HepG2 (cell line): ENCODE results near the gene C1QL4. TPM values are rescaled to one million over a fixed set of nuclear protein-coding genes. Genes with fewer than 3 reads are reported as not detected.

Experiments used
- CHCHD3 ChIP-seq: sonication (generic); formaldehyde crosslinking; IDR thresholded peaks from 2 replicates; pipeline ENCODE4 v1.8.0; 2022; ENCODE audit warnings: mild to moderate bottlenecking, missing genetic modification reagents, moderate library complexity
- ETV6 ChIP-seq: sonication (generic); formaldehyde crosslinking; conservative IDR thresholded peaks from 2 replicates; pipeline ENCODE4 v1.4.0; 2020; ENCODE audit warnings: missing genetic modification reagents
- FIP1L1 ChIP-seq: fragments of 200-400 bp; formaldehyde crosslinking; IDR thresholded peaks from 2 replicates; pipeline ENCODE4 v1.6.1; 2018; ENCODE audit warnings: low read depth, mild to moderate bottlenecking, low read length, moderate library complexity, borderline replicate concordance; ENCODE audit not compliant: insufficient read depth
- KDM6A ChIP-seq: IDR thresholded peaks from 2 replicates; pipeline ENCODE4 v1.6.1; 2016; ENCODE audit warnings: low read depth
- NFKBIZ ChIP-seq: IDR thresholded peaks from 2 replicates; pipeline ENCODE4 v1.6.1; 2018; ENCODE audit warnings: missing genetic modification reagents, missing compliant biosample characterization
- SRY ChIP-seq: sonication (generic); formaldehyde crosslinking; IDR thresholded peaks from 2 replicates; pipeline ENCODE4 v1.8.0; 2022; ENCODE audit warnings: mild to moderate bottlenecking, missing genetic modification reagents
- ZNF251 ChIP-seq: sonication (generic); formaldehyde crosslinking; IDR thresholded peaks from 2 replicates; pipeline ENCODE4 v1.9.0; 2021; ENCODE audit warnings: mild to moderate bottlenecking, missing genetic modification reagents
- ZNF660 ChIP-seq: sonication (generic); formaldehyde crosslinking; IDR thresholded peaks from 2 replicates; pipeline ENCODE4 v1.5.1; 2020; ENCODE audit warnings: mild to moderate bottlenecking, low read depth, missing genetic modification reagents, borderline replicate concordance
- ZNF713 ChIP-seq: sonication (generic); formaldehyde crosslinking; IDR thresholded peaks from 2 replicates; pipeline ENCODE4 v1.4.0; 2020; ENCODE audit warnings: mild to moderate bottlenecking, missing genetic modification reagents
- ZNF816 ChIP-seq: sonication (generic); formaldehyde crosslinking; IDR thresholded peaks from 2 replicates; pipeline ENCODE4 v1.8.0; 2022; ENCODE audit warnings: missing genetic modification reagents, mild to moderate bottlenecking, borderline replicate concordance
- polyA plus RNA-seq, 8 experiments: library from polyadenylated mRNA; depleted of rRNA in 3 of 8; stranded (reverse) in 7 of 8; unstranded in 1 of 8; fragments of >200 nt; fragmentation: Illumina TruSeq in 4 of 8; extraction: Trizol in 4 of 8; gene quantifications; 2 replicates each; pipeline versions ENCODE4 v1.2.1 to v1.2.3, GENCODE V29; 2011 to 2016; ENCODE audit warnings: low read depth in 4 of 8, missing spikeins in 1 of 8, mixed read lengths in 1 of 8; ENCODE audit not compliant: insufficient read depth in 1 of 8
- total RNA-seq, 5 experiments: library from RNA; depleted of rRNA; stranded (reverse); fragments of >200 nt; fragmentation: Illumina TruSeq; extraction: Trizol; gene quantifications; 2 replicates each; pipeline ENCODE4 v1.2.3, GENCODE V29; 2016; ENCODE audit warnings: low read depth in 1 of 5
- TF ChIP-seq, protein P1 (sequence below): sonication (generic); formaldehyde crosslinking; IDR thresholded peaks from 2 replicates; pipeline ENCODE4 v1.8.1; 2023; ENCODE audit warnings: mild to moderate bottlenecking, missing genetic modification reagents
- TF ChIP-seq, protein P2 (sequence below): sonication (generic); formaldehyde crosslinking; IDR thresholded peaks from 2 replicates; pipeline ENCODE4 v1.5.0; 2020; ENCODE audit warnings: missing genetic modification reagents
- TF ChIP-seq, protein P3 (sequence below): sonication (generic); formaldehyde crosslinking; IDR thresholded peaks from 2 replicates; pipeline ENCODE4 v1.8.0; 2022; ENCODE audit warnings: missing genetic modification reagents, mild to moderate bottlenecking, inconsistent platforms, borderline replicate concordance
- TF ChIP-seq, protein P4 (sequence below): sonication (generic); formaldehyde crosslinking; conservative IDR thresholded peaks from 2 replicates; pipeline ENCODE4 v1.8.1; 2023; ENCODE audit warnings: missing genetic modification reagents
- TF ChIP-seq, protein P5 (sequence below), 2 experiments: sonication (generic) in 1 of 2; formaldehyde crosslinking in 1 of 2; IDR thresholded peaks; 2 replicates each; pipeline versions ENCODE4 v1.4.0 to v1.6.1; 2016 to 2020; ENCODE audit warnings: borderline replicate concordance in 1 of 2, low read depth in 1 of 2, mild to moderate bottlenecking in 1 of 2, missing genetic modification reagents in 1 of 2

C1QL4 gene
- total and polyA plus RNA-seq, 2 of the 13 experiments (the other 11 are each of a cell fraction or from before 2014, with no cell fraction given): 0.03 TPM; not detected in 1

DNA sequence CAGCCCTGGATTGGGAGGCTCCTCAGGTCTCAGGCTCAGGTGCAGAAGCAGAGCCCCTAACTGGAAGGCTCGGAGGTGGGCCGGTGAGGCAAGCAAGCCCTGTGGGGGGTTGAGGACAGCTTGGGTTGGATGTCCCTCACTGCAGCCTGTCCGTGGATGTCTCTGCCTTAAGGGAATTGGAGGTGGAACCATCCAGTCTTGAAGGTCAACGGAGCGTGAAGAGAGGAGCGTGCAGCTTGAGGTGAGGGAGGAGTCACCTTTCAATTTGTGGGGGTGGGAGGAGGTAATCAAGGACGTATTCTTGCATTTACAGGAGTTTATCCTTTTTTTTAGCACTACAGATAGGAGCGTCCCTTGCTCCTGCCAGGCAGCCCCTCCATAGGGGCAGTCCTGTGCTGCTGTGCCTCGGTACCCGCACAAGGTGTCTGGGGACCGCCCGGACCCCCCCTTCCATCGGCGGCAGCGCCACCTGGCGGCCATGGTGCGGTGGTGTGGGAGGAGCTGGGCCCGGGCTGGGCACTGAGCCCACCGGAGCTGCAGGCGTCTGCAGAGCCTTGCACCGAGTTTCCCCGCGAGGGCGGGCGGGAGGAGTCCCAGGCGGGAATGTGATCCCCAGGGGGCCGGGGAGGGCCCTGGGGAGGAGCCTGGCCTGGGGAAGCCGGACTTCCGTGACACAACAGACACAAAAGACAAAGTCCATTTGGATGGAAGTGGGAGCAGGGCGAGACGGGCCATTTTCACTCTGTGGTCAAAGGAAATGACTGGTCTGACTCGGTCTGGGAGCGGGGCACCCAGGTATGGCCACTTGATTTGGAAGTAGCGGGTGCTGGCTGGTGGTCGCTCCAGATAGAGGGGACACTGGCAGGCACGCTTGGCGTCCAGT, 10.6 kb upstream of the C1QL4 start (continued):
- TF ChIP-seq, protein P1, sequence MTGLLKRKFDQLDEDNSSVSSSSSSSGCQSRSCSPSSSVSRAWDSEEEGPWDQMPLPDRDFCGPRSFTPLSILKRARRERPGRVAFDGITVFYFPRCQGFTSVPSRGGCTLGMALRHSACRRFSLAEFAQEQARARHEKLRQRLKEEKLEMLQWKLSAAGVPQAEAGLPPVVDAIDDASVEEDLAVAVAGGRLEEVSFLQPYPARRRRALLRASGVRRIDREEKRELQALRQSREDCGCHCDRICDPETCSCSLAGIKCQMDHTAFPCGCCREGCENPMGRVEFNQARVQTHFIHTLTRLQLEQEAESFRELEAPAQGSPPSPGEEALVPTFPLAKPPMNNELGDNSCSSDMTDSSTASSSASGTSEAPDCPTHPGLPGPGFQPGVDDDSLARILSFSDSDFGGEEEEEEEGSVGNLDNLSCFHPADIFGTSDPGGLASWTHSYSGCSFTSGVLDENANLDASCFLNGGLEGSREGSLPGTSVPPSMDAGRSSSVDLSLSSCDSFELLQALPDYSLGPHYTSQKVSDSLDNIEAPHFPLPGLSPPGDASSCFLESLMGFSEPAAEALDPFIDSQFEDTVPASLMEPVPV: peak; percentile 90
- TF ChIP-seq, protein P2, sequence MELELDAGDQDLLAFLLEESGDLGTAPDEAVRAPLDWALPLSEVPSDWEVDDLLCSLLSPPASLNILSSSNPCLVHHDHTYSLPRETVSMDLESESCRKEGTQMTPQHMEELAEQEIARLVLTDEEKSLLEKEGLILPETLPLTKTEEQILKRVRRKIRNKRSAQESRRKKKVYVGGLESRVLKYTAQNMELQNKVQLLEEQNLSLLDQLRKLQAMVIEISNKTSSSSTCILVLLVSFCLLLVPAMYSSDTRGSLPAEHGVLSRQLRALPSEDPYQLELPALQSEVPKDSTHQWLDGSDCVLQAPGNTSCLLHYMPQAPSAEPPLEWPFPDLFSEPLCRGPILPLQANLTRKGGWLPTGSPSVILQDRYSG (CRISPR knock-in tag): peak; percentile 81; the same call in 1 of the 2 replicates
- TF ChIP-seq, protein P3, sequence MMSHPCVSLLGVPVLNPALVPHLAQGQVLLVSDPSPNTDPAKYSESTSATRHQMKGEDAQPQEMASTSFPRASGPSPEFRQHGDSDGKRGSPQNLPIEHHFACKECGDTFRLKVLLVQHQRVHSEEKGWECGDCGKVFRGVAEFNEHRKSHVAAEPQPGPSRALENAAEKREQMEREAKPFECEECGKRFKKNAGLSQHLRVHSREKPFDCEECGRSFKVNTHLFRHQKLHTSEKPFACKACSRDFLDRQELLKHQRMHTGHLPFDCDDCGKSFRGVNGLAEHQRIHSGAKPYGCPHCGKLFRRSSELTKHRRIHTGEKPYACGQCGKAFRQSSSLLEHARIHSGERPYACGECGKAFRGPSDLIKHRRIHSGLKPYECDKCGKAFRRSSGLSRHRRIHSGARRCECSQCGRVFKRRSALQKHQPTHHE: peak; percentile 77
- TF ChIP-seq ZNF251 (no peak), FIP1L1 (no peak), ZNF816 (CRISPR knock-in tag) (peak; percentile 95), NFKBIZ (CRISPR knock-in tag) (peak; percentile 66; the same call in 1 of the 2 replicates), ZNF660 (CRISPR knock-in tag) (no peak), SRY (CRISPR knock-in tag) (no peak; the same call in 1 of the 2 replicates), ZNF713 (CRISPR knock-in tag) (0 out of 2 replicates have a peak, but pooled peaks have one; percentile 64), ETV6 (CRISPR knock-in tag) (peak; percentile 76; the same call in 1 of the 2 replicates), KDM6A (CRISPR knock-in tag) (peak; percentile 64; the same call in 1 of the 2 replicates), CHCHD3 (CRISPR knock-in tag) (no peak)
- TF ChIP-seq, protein P4, sequence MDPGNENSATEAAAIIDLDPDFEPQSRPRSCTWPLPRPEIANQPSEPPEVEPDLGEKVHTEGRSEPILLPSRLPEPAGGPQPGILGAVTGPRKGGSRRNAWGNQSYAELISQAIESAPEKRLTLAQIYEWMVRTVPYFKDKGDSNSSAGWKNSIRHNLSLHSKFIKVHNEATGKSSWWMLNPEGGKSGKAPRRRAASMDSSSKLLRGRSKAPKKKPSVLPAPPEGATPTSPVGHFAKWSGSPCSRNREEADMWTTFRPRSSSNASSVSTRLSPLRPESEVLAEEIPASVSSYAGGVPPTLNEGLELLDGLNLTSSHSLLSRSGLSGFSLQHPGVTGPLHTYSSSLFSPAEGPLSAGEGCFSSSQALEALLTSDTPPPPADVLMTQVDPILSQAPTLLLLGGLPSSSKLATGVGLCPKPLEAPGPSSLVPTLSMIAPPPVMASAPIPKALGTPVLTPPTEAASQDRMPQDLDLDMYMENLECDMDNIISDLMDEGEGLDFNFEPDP (CRISPR knock-in tag): no peak
- TF ChIP-seq, protein P5, sequence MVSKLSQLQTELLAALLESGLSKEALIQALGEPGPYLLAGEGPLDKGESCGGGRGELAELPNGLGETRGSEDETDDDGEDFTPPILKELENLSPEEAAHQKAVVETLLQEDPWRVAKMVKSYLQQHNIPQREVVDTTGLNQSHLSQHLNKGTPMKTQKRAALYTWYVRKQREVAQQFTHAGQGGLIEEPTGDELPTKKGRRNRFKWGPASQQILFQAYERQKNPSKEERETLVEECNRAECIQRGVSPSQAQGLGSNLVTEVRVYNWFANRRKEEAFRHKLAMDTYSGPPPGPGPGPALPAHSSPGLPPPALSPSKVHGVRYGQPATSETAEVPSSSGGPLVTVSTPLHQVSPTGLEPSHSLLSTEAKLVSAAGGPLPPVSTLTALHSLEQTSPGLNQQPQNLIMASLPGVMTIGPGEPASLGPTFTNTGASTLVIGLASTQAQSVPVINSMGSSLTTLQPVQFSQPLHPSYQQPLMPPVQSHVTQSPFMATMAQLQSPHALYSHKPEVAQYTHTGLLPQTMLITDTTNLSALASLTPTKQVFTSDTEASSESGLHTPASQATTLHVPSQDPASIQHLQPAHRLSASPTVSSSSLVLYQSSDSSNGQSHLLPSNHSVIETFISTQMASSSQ (IDR thresholded peaks at IDR 0.05; ENCODE audit: low read depth): peak; percentile 24; the same call in 1 of the 2 replicates
- TF ChIP-seq, protein P5 (CRISPR knock-in tag; IDR thresholded peaks at IDR 0.05; ENCODE audit: borderline replicate concordance): peak; percentile 63; the same call in 1 of the 2 replicates
